HG03432 (cell line): ENCODE data around the gene ITPR2.
A peak's percentile ranks its signal among the peaks of the same experiment; 100 is the strongest.

Experiments
- ATAC-seq: cut with Tn5 transposase; IDR thresholded peaks from one replicate; pipeline ENCODE4 v1.9.1; 2021; ENCODE audit warnings: mild to moderate bottlenecking, moderate library complexity; ENCODE audit not compliant: unreplicated experiment

The ITPR2 gene

GRCh38 chr12:26373606-26374495 lies 459.1 kb downstream of the ITPR2 start:
- ATAC-seq = no peak

- no peak for ATAC-seq
Measured at GRCh38 chr12:26372866-26373265, 460.1 kb downstream of the ITPR2 start.

GRCh38 chr12:26370098-26370497 lies 462.9 kb downstream of the ITPR2 start:
- no peak for ATAC-seq

GRCh38 chr12:26369588-26369987 lies 463.4 kb downstream of the ITPR2 start:
- no peak for ATAC-seq

GRCh38 chr12:26367991-26368730 lies 464.8 kb downstream of the ITPR2 start:
- no peak for ATAC-seq

- no peak for ATAC-seq
Measured at GRCh38 chr12:26361964-26362363, 471.0 kb downstream of the ITPR2 start.

- ATAC-seq = no peak
Measured at GRCh38 chr12:26360062-26360461, 472.9 kb downstream of the ITPR2 start.

GRCh38 chr12:26359576-26359975 lies 473.4 kb downstream of the ITPR2 start:
- ATAC-seq = no peak

GRCh38 chr12:26358651-26359050 lies 474.3 kb downstream of the ITPR2 start:
- ATAC-seq = no peak

- ATAC-seq = no peak
Measured at GRCh38 chr12:26347300-26347699, 485.7 kb downstream of the ITPR2 start.

- ATAC-seq = no peak
Measured at GRCh38 chr12:26346736-26347135, 486.3 kb downstream of the ITPR2 start.

- no peak for ATAC-seq
Measured at GRCh38 chr12:26345471-26346003, 487.5 kb downstream of the ITPR2 start.

GRCh38 chr12:26341491-26341890 lies 491.5 kb downstream of the ITPR2 start:
- ATAC-seq = no peak

- ATAC-seq = peak; percentile 81
Measured at GRCh38 chr12:26340649-26341048, 492.3 kb downstream of the ITPR2 start.

- ATAC-seq = no peak
Measured at GRCh38 chr12:26339976-26340375, 493.0 kb downstream of the ITPR2 start.

GRCh38 chr12:26338586-26339572 lies 494.1 kb downstream of the ITPR2 start:
- no peak for ATAC-seq

- no peak for ATAC-seq
Measured at GRCh38 chr12:26335651-26336050, 497.3 kb downstream of the ITPR2 start.

GRCh38 chr12:26334621-26335124 lies 498.3 kb downstream of the ITPR2 start:
- ATAC-seq = no peak

- no peak for ATAC-seq
Measured at GRCh38 chr12:26331960-26332359, 501.0 kb downstream of the ITPR2 start.

GRCh38 chr12:26331136-26331535 lies 501.9 kb downstream of the ITPR2 start:
- ATAC-seq = no peak
